Suprapubic skin (tissue), 4 donors: Measurements from ENCODE around the gene PABPN1L. TPM values are rescaled to one million over a fixed set of nuclear protein-coding genes. Genes with fewer than 3 reads are reported as not detected.

Source experiments
- DNase-seq, 2 donors: peaks; one replicate each; pipeline ENCODE4 v3.0.0-alpha.2; 2019; ENCODE audit warnings: low spot score in 2 of 2
- H3K27ac ChIP-seq: fragments of 200-600 bp; sonication (generic); one replicate; pipeline ENCODE4 v1.5.1; 2019
- H3K27me3 ChIP-seq: fragments of 200-600 bp; sonication (generic); one replicate; pipeline ENCODE4 v1.5.1; 2019
- H3K36me3 ChIP-seq: fragments of 200-600 bp; sonication (generic); one replicate; pipeline ENCODE4 v1.5.1; 2019
- H3K4me1 ChIP-seq: fragments of 200-600 bp; sonication (generic); one replicate; pipeline ENCODE4 v1.5.1; 2019
- H3K4me3 ChIP-seq: fragments of 200-600 bp; sonication (generic); one replicate; pipeline ENCODE4 v1.5.1; 2019; ENCODE audit warnings: mild to moderate bottlenecking
- H3K9me3 ChIP-seq: fragments of 200-600 bp; sonication (generic); one replicate; pipeline ENCODE4 v1.5.1; 2019
- CTCF ChIP-seq, 2 donors: fragments of 200-600 bp in 1 of 2; fragments of 450-650 bp in 1 of 2; sonication (generic) in 1 of 2; IDR thresholded peaks; one replicate each; pipeline ENCODE4 v1.5.1; 2016 to 2019; ENCODE audit warnings: antibody characterized with exemption in 2 of 2, mild to moderate bottlenecking in 1 of 2, moderate library complexity in 1 of 2
- EP300 ChIP-seq: sonication (generic); formaldehyde crosslinking; IDR thresholded peaks from one replicate; pipeline ENCODE4 v1.6.1; 2017; ENCODE audit warnings: antibody characterized with exemption
- POLR2A ChIP-seq, 2 donors: fragments of 450-650 bp; IDR thresholded peaks; one replicate each; pipeline ENCODE4 v1.6.1; 2017; ENCODE audit warnings: antibody characterized with exemption in 2 of 2, mild to moderate bottlenecking in 2 of 2, moderate library complexity in 2 of 2
- POLR2AphosphoS5 ChIP-seq, 3 donors: sonication (generic); formaldehyde crosslinking; IDR thresholded peaks; one replicate each; pipeline ENCODE4 v1.6.1; 2017; ENCODE audit warnings: antibody characterized with exemption in 3 of 3
- WGBS: methylation state at CpG from one replicate; pipeline ENCODE4 v1.1.5; 2018; 5-methylcytosine and 5-hydroxymethylcytosine counted together
- total RNA-seq, 4 donors: library from RNA; depleted of rRNA; stranded (reverse); fragments of >200 nt; gene quantifications; one replicate each; pipeline ENCODE4 v1.1.0, GENCODE V29; 2016

PABPN1L gene
- total RNA-seq, 4 donors from 2014 or later = not detected

- Histone ChIP-seq H3K36me3 (peaks cover 19% of the 10 kb centered on the region), H3K9me3 (no peaks in the 10 kb centered on the region), H3K27me3 (no peaks in the 10 kb centered on the region), H3K27ac (no peak overlapping the region), H3K4me3 (no peak overlapping the region), H3K4me1 (peaks cover 18% of the 10 kb centered on the region)
- no peak for DNase-seq
- WGBS = 89% methylated on average over 7 of the region's 40 CpGs
- no peak for TF ChIP-seq CTCF (IDR thresholded peaks at IDR 0.05)
- TF ChIP-seq EP300 = no peak
- no peak for TF ChIP-seq POLR2AphosphoS5 (IDR thresholded peaks at IDR 0.05)
- no peak for TF ChIP-seq POLR2A (IDR thresholded peaks at IDR 0.05)
Measured at GRCh38 chr16:88817785-88818574, 48.5 kb downstream of the PABPN1L start.

GRCh38 chr16:88816736-88817535 lies 49.5 kb downstream of the PABPN1L start:
- TF ChIP-seq CTCF (IDR thresholded peaks at IDR 0.05) = no peak
- TF ChIP-seq EP300 = no peak
- TF ChIP-seq POLR2A (IDR thresholded peaks at IDR 0.05) = no peak
- TF ChIP-seq POLR2AphosphoS5 (IDR thresholded peaks at IDR 0.05) = no peak

GRCh38 chr16:88815901-88816589 lies 50.4 kb downstream of the PABPN1L start:
- no peak overlapping the region for H3K4me3 ChIP-seq
- no peaks in the 10 kb centered on the region for H3K27me3 ChIP-seq
- H3K4me1 ChIP-seq = peaks cover 32% of the 10 kb centered on the region
- no peak overlapping the region for H3K27ac ChIP-seq
- TF ChIP-seq POLR2A (IDR thresholded peaks at IDR 0.05) (no peak), CTCF (IDR thresholded peaks at IDR 0.05) (peak; percentile 58 to 81), EP300 (no peak), POLR2AphosphoS5 (IDR thresholded peaks at IDR 0.05) (no peak)
- peaks cover under 1% of the 10 kb centered on the region for H3K36me3 ChIP-seq
- 41% methylated on average over 7 of the region's 19 CpGs for WGBS
- no peaks in the 10 kb centered on the region for H3K9me3 ChIP-seq
- DNase-seq = no peak

More at GRCh38 chr16:88816736-88817535, 49.5 kb downstream of the PABPN1L start:
- peaks cover 9% of the 10 kb centered on the region for H3K36me3 ChIP-seq
- no peak overlapping the region for H3K4me3 ChIP-seq
- peaks cover 28% of the 10 kb centered on the region for H3K4me1 ChIP-seq
- H3K9me3 ChIP-seq = no peaks in the 10 kb centered on the region
- no peaks in the 10 kb centered on the region for H3K27me3 ChIP-seq
- no peak for DNase-seq
- H3K27ac ChIP-seq = no peak overlapping the region
- 69% methylated on average over 10 of the region's 41 CpGs for WGBS

GRCh38 chr16:88815227-88815626 lies 51.2 kb downstream of the PABPN1L start:
- TF ChIP-seq POLR2A (IDR thresholded peaks at IDR 0.05) (no peak), CTCF (IDR thresholded peaks at IDR 0.05) (no peak), POLR2AphosphoS5 (IDR thresholded peaks at IDR 0.05) (no peak), EP300 (no peak)
- peaks cover 40% of the 10 kb centered on the region for H3K4me1 ChIP-seq
- H3K27ac ChIP-seq = no peak overlapping the region
- DNase-seq = no peak
- no peaks in the 10 kb centered on the region for H3K36me3 ChIP-seq
- 89% methylated on average over 9 of the region's 10 CpGs for WGBS
- H3K9me3 ChIP-seq = no peaks in the 10 kb centered on the region
- H3K4me3 ChIP-seq = no peak overlapping the region
- H3K27me3 ChIP-seq = no peaks in the 10 kb centered on the region
